Bone marrow (tissue), 2 donors: ENCODE measurements around the gene ME3.
"Not testable (repeated sequence)": the region's sequence is repeated elsewhere in the genome, so short reads cannot be mapped to it uniquely, and the experiment has no call there.

Experiments used
- DNase-seq, 2 donors: peaks; one replicate each; lab custom pipeline; 2025; lab: John Stamatoyannopoulos, UW

Gene ME3

DNA sequence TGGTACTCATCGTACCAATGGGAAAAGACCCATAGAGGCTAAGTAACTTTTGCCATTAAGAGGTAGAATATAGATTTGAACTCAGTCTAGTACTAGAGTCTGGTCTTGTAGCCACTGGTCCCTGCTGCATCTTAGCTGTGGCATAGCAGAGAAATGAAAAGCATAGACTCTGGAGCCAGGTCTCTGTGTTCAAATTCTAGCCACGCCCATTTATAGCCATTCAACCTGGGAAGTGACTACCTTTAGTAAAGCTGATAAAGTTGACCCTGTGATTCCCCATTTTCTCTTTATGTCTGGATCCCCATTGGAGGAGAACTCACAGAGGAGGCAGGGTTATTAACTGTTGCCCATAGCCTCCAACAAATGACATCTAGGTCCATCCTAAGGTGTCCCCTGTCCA lies 113.6 kb downstream of the ME3 start:
- DNase-seq, result no peak

DNA sequence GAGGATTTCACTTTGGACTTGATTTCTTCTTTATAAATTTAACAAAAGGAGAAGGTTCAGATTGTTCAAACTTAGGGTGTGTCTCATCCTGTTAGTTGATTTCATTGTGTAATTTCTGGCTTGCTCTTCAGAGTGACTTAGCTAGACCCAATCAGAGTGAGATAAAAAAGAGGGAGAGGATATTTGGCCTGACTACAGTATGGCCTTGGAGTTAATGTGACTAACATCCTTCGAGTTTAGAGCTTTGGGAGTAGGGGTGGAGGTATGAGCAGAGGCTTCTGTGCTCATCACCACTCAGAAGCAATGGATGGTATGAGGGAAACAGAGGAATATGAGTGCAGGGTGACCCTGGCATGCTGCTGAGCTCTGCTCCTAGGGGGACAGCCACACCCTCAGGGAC lies 114.2 kb downstream of the ME3 start:
- DNase-seq, result no peak

DNA sequence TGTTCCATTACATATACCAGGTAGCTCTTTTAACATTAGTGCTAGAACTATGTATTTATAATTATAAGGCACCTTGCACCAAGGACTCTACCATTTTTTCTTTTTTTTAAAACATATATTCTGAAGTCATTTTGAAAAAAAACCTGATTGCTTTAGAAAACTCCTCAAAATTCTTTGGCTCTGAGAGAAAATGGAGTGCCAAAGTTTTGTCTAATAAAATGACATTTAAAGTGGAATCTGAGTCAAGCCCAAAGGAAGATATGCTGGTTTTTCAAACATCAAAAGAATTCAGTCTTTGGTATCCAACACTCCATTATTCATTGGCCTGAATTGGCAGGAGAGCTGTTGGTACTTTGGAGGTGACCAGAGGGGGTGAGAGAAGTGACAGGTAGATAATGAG lies 116.5 kb downstream of the ME3 start:
- DNase-seq, result no peak

DNA sequence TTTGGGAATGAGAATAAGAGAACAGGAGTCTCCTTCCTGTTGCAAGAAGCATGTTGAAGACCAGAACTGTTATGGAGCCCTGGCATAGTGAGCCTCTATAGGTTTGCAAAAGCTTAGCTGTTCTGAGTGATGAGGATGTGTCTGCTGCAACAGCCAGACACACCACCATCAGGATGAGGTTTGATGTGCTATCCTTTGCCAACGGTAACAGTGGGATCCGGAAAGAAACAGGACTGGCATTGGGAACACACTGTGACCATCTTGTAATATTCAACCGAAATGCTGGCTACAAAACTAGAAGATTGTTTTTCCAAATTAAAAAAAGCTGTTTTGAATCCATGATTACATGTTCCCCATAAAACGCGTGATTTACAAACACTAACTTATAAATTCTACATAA lies 117.0 kb downstream of the ME3 start:
- no peak for DNase-seq

DNA sequence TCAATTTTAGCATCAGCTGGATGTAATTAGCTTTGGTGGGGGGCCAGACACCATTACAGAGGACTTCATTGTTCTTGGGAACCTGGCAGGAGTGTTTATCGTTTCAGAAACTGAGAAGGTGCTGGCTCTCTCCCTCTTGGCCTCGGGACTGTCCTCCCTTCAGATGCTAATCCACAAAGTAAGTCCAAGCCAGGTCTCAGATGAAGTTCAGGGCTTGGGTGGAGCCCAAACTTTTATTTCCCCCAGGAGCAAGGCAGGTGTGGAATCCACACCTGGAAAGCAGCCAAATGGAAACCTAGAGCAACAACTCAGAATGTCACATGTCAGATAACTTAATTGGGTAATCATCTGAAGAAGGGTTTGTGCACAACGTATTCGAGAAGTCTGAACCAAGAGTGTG lies 119.2 kb downstream of the ME3 start:
- DNase-seq, result no peak

DNA sequence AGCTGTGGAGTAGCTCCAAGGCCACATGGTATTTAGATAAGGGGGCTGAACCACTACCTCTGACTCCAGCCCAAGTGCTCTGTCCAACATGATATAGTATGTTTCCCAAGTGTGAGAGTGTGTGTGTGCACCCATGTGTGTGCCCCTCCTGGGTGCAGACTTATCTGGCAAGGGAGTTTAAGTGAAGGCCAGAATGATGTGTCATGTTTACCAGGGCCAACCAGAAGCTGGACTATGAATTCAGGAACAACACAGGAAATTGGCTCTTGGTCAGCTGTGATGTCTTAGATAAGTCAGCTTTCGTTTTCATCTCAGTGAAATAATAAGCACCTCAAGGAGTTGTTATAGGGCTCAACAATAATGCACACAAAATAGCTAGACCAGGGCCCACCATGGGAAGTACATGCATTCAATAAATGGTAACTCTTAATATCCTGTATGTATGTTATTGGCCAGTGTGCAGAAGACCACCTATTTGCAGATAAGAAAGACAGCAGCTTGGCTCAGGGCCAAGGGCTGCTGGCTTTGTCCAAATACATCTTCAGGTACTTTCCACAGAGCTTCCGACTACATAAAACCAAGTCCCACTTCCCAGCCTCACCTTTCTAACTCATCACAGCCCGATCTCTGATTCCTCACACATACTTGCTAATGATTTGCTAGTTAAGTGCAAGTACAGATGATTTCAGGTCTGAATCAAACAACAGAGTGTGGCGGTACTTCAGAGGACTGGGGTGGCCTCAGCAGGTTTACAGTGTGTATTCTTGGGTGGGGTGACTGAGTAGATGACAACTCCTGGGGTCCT lies 120.9 kb downstream of the ME3 start:
- DNase-seq, result no peak

DNA sequence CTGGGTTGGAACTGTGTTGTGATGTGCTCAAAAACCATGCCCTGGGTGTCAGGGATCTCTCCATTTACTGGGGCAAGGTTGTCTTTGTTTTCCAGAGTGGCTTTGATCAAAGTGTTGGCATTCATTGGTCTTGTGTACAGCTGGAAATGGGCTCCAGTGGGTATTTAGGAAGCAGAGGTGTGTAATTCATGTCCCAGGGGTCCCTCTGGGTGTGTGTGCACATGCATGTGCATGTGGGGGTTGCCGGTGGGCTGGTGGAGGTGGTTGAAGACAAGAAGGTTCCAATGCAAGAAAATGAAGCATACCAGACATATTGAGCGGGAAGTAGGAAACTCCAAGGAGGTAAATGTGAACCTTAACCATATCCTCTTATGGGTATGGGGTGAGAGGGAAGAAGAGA lies 121.7 kb downstream of the ME3 start:
- no peak for DNase-seq

DNA sequence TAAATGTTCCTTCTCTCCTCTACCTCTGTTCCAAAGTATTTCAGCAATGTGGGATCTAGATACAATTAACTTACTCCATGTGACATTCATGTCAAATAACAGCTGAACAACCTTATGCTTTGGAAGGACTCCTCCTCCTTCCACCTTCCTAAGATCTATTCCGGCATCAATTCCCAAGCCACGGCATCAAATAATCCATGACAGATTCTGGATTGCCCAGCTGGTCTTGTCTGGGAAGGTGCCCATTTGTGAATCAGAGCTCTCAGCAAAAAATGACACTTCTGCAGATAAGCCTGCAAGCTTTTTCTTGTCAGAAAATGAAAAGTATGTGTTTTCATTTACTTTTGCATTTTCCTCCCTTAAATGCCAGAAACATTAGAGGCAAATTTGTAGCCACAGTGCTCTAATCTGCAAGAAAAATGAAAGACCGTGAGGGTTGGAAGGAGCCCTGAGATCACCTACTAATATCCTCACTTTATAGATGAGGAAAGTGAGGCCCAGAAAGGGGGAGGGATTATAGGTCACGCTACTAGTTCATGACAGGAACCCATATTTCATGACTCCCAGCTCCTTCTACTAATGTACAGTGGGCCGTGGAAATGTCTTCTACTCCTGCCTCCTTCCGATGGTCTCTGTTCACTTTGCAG lies 124.0 kb downstream of the ME3 start:
- no peak for DNase-seq

DNA sequence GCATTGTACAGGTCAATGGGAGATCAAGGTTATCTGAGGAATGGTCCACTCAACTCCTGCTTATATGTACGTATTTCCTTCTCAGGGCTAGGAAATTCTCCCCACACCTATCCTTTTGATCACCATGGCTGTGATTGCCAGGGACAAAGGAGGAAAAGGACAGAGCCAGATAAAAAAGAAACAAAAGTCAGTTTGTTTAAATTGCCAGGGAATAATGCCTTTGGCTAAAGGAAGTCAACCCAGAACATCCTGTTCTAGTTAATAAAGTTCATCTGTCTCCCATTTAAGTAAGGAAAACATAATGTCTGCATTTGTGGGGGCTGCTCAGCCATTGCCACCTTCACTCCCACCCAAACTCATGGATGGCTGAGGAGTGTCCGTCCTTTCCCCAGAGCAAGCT lies 124.7 kb downstream of the ME3 start:
- no peak for DNase-seq

DNA sequence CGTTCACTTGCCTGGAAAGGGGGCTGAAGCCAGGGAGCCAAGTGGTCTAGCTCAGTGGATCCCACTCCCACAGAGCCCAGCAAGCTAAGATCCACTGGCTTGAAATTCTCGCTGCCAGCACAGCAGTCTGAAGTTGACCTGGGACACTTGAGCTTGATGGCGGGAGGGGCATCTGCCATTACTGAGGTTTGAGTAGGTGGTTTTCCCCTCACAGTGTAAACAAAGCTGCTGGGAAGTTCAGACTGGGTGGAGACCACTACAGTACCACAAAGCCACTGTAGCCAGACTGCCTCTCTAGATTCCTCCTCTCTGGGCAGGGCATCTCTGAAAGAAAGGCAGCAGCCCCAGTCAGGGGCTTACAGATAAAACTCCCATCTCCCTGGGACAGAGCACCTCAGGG lies 131.1 kb downstream of the ME3 start:
- DNase-seq, result not testable (repeated sequence)

DNA sequence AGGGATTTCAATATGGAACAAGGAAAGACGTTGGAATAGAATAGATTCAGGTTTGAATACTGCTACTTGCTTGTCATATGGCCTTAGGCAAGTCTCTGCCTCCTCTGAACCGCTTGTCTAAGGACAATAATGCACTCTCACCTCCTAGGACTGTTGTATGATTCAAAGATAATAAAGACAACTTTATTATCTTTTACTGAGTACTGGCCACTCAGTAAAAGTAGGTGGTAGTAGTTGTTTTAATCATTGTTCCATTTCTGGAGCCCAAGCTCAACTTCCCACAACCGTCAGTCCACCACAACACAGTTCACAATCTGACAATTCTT lies 134.2 kb downstream of the ME3 start:
- no peak for DNase-seq

DNA sequence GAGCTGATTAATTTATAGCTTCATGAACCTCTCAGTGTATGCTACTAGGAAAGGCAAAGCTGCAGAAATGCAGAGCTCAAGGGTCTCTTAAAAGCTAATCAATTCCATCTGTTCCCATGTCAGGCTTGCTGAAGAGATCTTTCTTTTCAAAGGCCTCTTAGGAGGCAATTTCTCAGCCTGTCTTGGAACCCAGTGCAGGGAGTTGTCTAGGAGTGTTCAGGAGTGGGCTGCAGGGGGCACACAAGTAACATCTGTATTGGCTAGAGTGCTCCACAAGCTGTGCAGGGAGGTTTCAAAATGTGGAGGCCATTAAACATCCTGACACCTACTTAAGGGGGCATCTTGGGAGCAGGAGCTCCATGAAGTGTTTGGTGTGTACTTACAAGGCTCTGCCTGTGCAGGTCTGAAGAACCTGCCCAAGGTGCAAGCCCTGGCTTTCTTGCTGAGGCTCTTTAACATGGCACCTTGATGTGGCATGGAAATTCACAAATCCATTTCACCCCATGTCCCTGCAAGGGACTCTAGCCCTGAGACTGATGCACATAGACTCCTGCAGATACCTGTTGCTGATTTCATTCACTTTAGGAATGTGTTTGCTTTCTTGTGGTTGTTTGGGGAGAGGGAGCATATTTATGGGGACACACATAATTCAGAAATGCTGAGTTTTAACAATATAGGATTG lies 134.7 kb downstream of the ME3 start:
- DNase-seq, result no peak

DNA sequence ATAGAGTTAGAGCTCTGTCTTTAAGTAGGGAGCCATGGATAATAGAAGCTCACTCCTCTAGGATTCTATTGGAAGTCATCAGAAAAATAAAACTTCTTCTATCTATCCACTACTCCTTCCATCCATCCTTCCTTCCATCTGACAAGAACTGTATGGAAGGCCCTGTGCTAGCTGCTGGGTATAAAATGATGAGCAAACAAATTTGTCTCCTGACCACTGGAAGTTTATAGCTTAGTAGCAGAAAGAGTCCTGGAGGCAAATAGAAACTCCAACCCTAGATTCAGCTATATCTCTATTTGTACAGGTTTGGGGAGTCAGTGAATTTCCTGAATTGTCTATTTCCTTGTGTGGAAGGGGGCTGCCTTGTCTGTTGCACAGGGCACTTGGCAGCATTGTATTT lies 136.6 kb downstream of the ME3 start:
- DNase-seq, result no peak

DNA sequence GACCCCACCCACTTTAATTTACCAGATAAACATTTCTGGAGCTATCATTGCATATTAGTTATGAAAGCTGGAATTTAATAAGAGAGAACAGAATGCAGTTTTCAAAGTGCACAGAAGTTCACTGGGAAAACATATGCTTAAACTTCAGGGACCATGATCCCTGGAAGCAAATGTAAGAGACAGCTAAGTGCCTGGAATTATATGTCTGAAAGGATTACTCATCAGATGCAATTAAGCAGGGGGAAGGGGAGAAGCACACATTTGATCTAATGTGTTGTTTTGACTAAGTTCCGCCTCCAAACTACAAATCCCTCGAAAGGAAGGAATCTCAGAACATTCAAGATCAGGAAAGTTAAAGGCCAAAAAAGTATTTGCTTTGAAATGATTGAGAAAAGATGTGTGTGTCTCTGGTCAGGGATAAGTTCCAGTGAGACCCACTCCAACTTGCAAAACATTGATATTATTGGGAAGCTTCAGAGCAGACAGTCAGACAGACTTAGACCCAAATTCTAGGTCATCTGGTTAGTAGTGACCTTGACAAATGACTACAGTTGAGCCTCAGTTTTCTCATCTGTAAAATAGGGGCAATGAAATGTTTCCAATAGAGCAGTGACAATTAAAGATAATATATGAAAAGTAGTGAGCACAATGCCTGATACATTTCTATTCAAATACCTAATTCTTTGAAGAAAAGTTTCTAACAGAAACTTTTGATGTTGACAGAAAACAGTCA lies 147.6 kb downstream of the ME3 start:
- no peak for DNase-seq

DNA sequence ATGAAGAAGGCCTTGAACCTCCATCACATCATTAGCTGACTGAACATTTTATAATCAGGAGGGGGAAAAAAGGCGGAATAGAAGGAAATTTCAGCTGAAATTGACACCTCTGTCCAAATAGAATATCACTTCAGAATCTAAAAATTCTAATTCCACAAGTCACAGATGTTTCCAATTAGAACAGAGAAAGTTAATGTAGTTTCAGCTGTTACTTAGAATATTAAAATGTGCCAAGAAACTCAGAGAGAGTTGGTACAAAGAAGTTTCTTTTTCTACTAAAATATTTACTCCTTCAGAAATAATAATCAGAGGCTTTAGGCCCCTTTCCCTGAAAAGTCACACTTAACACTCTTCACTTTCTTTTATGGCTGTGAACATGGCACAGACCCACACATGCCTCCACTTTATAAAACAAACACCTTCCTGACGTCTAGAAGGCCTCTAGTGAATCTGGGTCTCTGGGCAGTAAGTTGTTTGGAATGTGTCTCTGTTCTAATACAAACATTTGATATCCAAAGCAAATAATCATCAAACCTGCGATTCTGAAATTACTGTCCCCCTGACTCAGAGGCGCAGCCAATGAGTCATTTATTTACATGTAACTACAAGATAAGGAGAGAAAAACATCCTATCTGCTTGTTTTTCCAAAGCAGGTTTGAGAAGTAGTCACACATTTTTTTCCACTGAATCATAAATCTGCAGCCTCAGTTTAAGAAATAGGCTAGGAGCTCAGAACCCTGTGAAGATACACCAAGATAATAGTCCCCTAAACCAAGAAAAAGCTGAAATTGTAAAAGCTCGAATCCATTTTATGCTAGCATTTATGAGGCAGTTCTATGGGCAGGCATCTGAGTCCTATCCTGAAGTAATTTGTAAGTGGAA lies 148.4 kb downstream of the ME3 start:
- DNase-seq, result no peak

DNA sequence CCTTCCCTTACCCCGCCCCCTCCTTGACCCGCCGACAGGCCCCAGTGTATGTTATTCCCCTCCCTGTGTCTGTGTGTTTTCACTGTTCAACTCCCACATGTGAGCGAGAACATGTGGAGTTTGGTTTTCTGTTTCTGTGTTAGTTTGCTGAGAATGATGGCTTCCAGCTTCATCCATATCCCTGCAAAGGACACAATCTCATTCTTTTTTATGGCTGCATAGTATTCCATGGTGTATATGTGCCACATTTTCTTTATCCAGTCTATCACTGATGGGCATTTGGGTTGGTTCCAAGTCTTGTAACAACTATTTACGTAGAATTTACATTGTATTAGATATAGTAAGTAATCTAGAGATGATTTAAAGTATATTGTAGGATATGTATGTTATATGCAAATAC lies 149.9 kb downstream of the ME3 start:
- DNase-seq, result not testable (repeated sequence)

DNA sequence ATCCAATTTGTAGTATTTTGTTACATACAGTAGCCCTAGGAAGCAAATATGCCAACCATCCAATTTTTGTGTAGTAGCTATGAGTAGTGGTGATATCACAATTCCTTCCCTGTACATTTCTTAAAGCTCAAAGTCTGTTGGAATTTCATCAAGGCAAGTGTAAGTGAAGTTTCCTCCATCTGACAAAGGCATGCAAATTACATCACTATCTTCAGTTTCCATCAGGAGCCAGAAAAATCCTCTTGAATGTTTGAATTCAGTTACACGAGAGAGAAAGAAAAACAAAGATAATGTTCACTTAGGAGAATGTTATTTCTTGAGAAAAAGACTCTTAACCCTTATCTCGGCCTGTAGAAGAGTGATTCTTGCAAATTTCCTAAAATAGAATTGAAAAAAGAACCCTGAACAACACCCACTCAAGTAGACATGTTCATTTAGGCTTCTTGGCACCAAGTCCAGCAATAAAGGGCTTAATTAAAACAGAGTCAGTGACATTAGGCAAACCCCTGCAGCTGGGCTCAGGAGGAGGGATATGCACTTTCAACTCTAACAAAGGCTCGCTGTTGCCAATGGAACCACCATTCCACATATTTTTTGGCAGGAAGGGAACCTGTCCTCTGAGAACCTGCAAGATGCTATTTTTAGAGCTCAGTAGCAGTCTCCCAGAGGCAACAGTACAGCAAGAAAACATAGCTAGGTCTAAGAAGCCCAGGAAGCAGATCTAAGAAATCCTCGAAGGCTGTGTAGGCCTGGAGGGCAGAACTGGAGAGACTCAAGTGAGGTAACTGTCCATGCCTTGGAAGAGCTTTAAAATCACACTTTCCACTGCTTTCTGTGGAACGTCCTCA lies 153.1 kb downstream of the ME3 start:
- no peak for DNase-seq

DNA sequence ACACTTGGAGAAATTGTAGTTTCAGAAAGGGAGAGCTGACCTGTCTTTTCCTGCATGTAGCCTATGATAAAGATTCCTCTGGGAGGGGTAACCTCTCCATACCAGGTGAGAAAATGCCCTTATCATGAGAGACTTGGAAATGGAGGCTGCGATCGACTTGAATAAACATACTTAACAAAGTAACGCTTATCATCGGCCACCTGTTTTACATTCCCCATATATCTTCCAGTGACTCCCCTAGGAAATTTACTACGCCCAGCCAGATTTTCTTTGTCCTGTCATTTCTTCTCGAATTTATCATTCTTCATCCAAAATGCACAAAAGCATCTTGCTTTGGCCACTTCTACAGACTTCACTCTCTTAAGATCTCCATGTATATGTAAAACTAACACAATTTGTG lies 154.2 kb downstream of the ME3 start:
- no peak for DNase-seq

DNA sequence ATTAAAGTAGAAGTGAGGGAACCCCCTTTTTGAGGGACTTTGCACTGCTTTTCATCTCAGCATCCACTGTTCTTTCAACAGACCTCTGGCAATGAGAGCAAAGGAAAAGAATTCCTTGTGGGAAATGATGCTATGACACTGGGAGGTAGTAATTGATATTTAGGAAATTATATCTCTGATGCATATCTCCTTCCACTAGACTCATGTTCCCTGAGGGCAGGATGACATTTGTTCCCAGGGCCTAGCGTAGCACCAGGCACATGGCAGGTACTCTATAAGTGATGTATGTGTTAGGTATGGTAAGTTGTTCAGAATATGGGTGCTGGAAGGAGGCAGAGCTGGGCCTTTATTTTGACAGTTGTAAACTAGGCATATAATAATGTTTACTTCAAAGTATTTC lies 154.9 kb downstream of the ME3 start:
- DNase-seq, result no peak

DNA sequence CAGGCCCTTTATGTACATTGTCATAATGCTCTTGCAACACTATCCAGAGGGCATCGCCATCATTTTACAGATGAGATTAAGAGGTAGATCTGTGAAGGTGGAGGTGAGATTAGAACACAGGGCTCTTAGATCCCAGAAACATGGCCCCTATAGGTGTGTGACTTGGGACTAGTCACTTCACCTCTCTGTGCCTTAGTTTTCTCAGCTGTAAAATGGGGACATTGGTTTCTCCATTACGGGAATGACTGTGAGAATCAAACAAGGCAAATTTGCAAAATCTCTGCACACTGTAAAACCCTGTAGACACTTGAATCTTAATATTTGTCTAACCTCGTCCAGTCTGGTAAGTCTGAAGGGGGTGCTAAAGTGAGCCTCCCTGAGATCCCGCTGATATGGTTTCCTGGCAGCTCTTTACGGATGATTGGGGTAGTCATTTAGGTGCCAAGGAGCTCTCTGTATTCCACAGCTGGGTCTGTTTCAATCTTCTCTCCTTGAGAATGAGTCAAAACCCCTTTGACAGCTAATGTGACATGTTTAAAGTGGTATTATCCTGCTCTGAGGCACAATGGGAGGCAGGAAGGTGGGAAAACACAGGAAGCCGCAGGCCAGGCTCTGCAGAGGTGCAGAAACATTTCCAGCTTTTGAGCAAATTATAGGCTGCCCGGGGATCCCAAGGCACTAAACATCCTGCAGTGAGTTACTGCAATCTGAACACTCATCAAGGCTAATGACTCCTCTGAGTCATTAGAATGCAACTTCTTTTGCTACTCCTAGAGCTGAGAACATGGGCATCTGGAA lies 156.9 kb downstream of the ME3 start:
- no peak for DNase-seq
